AG09319 (cell line): ENCODE measurements around the gene STK32B.

ENCODE experiments used
- DNase-seq: peaks from one replicate; pipeline ENCODE4 v3.0.0-alpha.2; 2010; ENCODE audit warnings: low read depth; ENCODE audit errors: extremely low read depth
- TF ChIP-seq, protein P1 (sequence below): IDR thresholded peaks from 2 replicates; pipeline ENCODE4 v1.5.1; 2011; ENCODE audit warnings: low read depth, mild to moderate bottlenecking, inconsistent platforms, low read length, moderate library complexity

STK32B gene

DNA sequence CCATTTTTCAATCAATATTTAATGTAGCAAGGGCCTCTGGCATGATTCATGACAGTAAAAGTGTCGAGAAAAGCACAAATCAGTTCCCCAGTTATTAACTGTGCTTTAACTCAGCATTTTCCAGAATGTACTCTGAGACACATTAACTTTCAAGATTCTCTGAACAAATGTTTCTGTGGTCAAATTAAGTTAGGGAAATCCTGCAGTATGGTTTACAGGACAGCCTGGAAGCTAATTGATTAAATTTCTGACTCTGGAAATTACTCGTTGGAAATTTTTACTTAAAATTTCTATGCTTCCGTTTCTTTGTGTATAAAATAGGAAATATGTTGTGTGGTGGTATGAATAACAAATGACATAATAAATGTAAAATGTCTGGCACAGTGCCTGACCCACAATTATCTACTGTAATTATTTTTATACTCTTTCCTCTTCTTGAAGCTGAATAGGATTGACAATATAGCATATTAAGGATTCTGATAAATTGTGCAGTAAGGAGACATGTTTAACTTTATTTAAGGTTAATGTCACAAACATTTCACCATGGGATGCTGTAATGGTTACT, 33.7 kb downstream of the STK32B start:
- TF ChIP-seq, protein P1, sequence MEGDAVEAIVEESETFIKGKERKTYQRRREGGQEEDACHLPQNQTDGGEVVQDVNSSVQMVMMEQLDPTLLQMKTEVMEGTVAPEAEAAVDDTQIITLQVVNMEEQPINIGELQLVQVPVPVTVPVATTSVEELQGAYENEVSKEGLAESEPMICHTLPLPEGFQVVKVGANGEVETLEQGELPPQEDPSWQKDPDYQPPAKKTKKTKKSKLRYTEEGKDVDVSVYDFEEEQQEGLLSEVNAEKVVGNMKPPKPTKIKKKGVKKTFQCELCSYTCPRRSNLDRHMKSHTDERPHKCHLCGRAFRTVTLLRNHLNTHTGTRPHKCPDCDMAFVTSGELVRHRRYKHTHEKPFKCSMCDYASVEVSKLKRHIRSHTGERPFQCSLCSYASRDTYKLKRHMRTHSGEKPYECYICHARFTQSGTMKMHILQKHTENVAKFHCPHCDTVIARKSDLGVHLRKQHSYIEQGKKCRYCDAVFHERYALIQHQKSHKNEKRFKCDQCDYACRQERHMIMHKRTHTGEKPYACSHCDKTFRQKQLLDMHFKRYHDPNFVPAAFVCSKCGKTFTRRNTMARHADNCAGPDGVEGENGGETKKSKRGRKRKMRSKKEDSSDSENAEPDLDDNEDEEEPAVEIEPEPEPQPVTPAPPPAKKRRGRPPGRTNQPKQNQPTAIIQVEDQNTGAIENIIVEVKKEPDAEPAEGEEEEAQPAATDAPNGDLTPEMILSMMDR = no peak

DNA sequence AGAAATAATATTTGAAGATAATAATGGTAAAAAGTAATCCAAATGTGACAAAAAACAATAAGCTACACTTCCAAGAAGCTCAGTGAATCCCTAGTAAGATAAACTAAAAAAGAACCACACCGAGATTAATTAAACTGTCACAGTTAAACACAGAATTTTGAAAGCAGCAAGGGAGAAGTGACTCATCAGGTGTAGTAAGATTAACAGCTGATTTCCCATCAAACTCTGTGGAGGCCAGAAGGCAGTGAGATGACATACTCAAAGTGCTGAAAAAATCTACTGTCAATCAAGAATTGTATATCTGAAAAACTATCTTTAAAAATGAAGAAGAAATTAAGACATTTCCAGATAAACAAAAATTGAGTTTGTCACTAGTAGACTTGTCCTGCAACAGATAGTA, 35.3 kb downstream of the STK32B start:
- TF ChIP-seq, protein P1 = no peak
- DNase-seq = no peak

More for the DNA sequence above, 33.7 kb downstream of the STK32B start:
- no peak for DNase-seq

- DNase-seq = no peak
- TF ChIP-seq, protein P1 = no peak
Measured at GRCh38 chr4:5096261-5096660, 45.0 kb downstream of the STK32B start.

DNA sequence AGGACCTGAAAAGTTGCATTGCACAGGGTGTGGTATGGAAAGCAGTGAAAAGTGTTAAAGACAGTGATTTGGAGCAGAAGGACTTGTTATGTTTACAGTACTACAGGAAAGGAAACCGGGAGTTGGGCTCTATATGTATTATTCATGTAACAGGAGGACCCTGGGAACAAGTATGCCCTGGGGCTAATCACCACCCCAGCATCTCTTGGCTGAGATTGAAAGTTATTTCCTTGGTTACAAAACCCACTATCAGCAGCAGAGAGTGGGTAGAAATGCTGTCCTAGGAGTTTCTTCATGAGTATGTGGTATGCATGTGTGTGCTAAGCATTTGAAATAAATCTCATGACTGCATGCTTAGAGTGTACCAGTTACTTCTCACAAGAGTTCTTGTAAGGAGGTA, 46.9 kb downstream of the STK32B start:
- no peak for DNase-seq
- TF ChIP-seq, protein P1 = no peak

DNA sequence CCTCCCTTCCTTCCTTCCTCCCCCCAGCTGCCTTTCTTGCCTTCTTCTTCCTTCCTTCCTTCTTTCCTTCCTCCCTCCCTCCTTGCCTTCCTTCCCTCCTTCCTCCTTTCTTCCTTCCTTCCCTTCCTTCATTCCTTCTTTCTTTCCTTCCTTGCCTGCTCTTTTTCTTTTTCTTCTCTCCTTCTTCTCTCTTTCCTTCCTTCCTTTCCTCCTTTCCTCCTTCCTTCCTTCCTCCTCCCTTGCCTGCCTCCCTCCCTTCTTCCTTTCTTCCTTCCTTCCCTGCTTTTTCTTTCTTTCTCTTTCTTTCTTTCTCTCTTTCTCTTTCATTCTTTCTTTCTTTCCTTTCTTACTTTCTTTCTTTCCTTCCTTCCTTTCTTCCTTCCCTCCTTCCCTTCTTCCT, 49.1 kb downstream of the STK32B start:
- TF ChIP-seq, protein P1 = no peak
- no peak for DNase-seq

DNA sequence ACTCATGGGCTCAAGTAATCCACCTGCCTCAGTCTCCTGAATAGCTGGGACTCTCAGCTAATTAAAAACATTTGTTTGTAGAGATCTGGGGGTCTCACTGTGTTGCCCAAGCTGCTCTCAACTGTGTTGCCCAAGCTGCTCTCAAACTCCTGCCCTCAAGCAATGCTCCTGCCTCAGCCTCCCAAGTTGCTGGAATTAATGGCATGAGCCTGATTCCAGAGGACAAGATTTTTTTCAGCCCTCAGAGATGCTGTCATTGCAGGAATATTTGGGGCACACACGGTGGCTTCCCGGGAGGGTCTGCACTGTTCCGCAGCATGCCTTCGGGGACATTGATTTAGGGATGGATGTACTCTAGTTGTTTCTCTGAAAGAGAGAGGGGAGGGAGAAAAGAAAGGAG, 49.7 kb downstream of the STK32B start:
- TF ChIP-seq, protein P1 = no peak
- DNase-seq = no peak

DNA sequence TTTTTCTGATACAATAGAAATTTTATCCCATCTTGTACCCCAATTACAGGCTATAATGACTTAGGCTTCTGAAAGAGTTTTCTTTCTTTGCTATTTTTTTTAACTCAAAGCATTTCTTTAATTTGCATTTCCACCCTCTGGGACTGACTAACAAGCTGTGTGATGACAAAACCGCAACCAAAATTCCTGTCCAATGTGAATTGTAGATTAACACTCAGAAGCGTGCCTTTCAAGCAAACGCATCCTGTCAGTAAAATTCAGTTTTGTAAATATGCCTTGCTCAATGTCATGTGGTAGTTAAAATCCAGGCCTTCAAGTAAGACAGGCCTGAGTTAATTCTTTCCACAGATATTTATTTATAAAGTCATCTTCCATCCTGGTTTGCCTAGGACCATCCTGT, 50.3 kb downstream of the STK32B start:
- TF ChIP-seq, protein P1 = no peak
- no peak for DNase-seq
